HFFc6 (cell line): ENCODE data around the gene CPSF4. TPM values are rescaled to one million over a fixed set of nuclear protein-coding genes. Genes with fewer than 3 reads are reported as not detected.

ENCODE experiments used
- DNase-seq: peaks from one replicate; pipeline ENCODE4 v3.0.0-alpha.2; 2018
- H3K27ac Mint-ChIP-seq: 2 replicates; pipeline ENCODE4 v1.8.0; 2020; ENCODE audit warnings: mild to moderate bottlenecking, mixed read lengths
- H3K27me3 Mint-ChIP-seq: 2 replicates; pipeline ENCODE4 v1.8.0; 2021; ENCODE audit warnings: mild to moderate bottlenecking, moderate library complexity, mixed read lengths; ENCODE audit not compliant: insufficient read depth
- H3K36me3 Mint-ChIP-seq: 2 replicates; pipeline ENCODE4 v1.8.0; 2021; ENCODE audit warnings: low read depth, mixed read lengths
- H3K4me1 Mint-ChIP-seq: 2 replicates; pipeline ENCODE4 v1.8.0; 2020; ENCODE audit warnings: low read depth, mixed read lengths
- H3K4me3 Mint-ChIP-seq: 2 replicates; pipeline ENCODE4 v1.8.0; 2020; ENCODE audit warnings: mild to moderate bottlenecking, moderate library complexity, mixed read lengths
- H3K9me3 Mint-ChIP-seq: 2 replicates; pipeline ENCODE4 v1.8.0; 2020; ENCODE audit warnings: mild to moderate bottlenecking, mixed read lengths
- total RNA-seq, 6 experiments: library from RNA; stranded (reverse); fragmentation: NEBNext Ultra II Directional; extraction: Animal tissue kit (Norgen Biotek cat#: 25700); gene quantifications; 2 replicates in 1 of 6; 3 replicates in 5 of 6; pipeline ENCODE4 v1.2.3, GENCODE V29; 2021
- TF ChIP-seq, protein P1 (sequence below): fragments of 200-600 bp; sonication (generic); IDR thresholded peaks from 2 replicates; pipeline ENCODE4 v1.5.0; 2021; ENCODE audit warnings: antibody characterized with exemption, mild to moderate bottlenecking

CPSF4 gene
- total RNA-seq, 6 experiments from 2014 or later, result 26.7 to 34.0 (median 29.2) TPM

- Mint-ChIP-seq H3K4me1 (no peaks in the 10 kb centered on the region), H3K9me3 (no peaks in the 10 kb centered on the region), H3K27me3 (peaks cover 2% of the 10 kb centered on the region; the same call in 1 of the 2 replicates), H3K27ac (no peak overlapping the region), H3K4me3 (no peak overlapping the region), H3K36me3 (peaks cover 14% of the 10 kb centered on the region)
- TF ChIP-seq, protein P1, sequence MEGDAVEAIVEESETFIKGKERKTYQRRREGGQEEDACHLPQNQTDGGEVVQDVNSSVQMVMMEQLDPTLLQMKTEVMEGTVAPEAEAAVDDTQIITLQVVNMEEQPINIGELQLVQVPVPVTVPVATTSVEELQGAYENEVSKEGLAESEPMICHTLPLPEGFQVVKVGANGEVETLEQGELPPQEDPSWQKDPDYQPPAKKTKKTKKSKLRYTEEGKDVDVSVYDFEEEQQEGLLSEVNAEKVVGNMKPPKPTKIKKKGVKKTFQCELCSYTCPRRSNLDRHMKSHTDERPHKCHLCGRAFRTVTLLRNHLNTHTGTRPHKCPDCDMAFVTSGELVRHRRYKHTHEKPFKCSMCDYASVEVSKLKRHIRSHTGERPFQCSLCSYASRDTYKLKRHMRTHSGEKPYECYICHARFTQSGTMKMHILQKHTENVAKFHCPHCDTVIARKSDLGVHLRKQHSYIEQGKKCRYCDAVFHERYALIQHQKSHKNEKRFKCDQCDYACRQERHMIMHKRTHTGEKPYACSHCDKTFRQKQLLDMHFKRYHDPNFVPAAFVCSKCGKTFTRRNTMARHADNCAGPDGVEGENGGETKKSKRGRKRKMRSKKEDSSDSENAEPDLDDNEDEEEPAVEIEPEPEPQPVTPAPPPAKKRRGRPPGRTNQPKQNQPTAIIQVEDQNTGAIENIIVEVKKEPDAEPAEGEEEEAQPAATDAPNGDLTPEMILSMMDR, result no peak
- DNase-seq, result no peak
Measured at GRCh38 chr7:99453105-99453504, 14.4 kb downstream of the CPSF4 start.

DNA sequence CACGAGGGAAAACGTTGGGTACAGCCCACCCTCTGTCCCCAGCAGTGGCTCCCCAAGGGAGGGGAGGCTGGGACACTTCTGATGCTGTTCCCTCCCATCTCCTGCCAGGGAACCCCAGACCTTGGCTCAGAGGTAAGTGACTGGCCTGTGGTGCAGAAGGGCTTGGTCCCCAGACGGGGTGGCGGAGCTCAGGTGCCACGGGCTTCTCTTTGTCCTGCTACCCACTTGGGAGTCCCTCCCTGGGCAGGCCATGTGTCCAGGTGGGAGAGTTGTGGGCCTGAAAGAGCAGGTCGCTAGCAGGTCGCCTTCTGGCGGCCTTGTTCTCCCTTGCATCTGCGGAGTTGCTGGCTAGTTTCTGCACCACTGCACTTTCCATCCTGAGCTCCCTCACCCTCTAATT lies 17.1 kb downstream of the CPSF4 start:
- H3K27ac Mint-ChIP-seq, result no peak overlapping the region
- H3K4me1 Mint-ChIP-seq, result no peaks in the 10 kb centered on the region; the same call in 1 of the 2 replicates
- H3K9me3 Mint-ChIP-seq, result no peaks in the 10 kb centered on the region
- H3K27me3 Mint-ChIP-seq, result peaks cover 2% of the 10 kb centered on the region; the same call in 1 of the 2 replicates
- no peak overlapping the region for H3K4me3 Mint-ChIP-seq
- no peak for DNase-seq
- H3K36me3 Mint-ChIP-seq, result peaks cover 20% of the 10 kb centered on the region
- TF ChIP-seq, protein P1, result no peak

- Mint-ChIP-seq H3K4me3 (no peak overlapping the region), H3K9me3 (no peaks in the 10 kb centered on the region), H3K36me3 (peaks cover 20% of the 10 kb centered on the region), H3K4me1 (no peaks in the 10 kb centered on the region; the same call in 1 of the 2 replicates), H3K27me3 (peaks cover 2% of the 10 kb centered on the region; the same call in 1 of the 2 replicates), H3K27ac (no peak overlapping the region; the same call in 1 of the 2 replicates)
- TF ChIP-seq, protein P1, result no peak
- DNase-seq, result no peak
Measured at GRCh38 chr7:99456288-99456687, 17.5 kb downstream of the CPSF4 start.

- no peaks in the 10 kb centered on the region for H3K9me3 Mint-ChIP-seq
- no peak overlapping the region for H3K4me3 Mint-ChIP-seq
- H3K27ac Mint-ChIP-seq, result peak overlapping the region; percentile 40; the same call in 1 of the 2 replicates
- DNase-seq, result no peak
- H3K4me1 Mint-ChIP-seq, result no peaks in the 10 kb centered on the region; the same call in 1 of the 2 replicates
- peaks cover 2% of the 10 kb centered on the region; the same call in 1 of the 2 replicates for H3K27me3 Mint-ChIP-seq
- TF ChIP-seq, protein P1, result no peak
- peaks cover 20% of the 10 kb centered on the region for H3K36me3 Mint-ChIP-seq
Measured at GRCh38 chr7:99457050-99457649, 18.4 kb downstream of the CPSF4 start.

DNA sequence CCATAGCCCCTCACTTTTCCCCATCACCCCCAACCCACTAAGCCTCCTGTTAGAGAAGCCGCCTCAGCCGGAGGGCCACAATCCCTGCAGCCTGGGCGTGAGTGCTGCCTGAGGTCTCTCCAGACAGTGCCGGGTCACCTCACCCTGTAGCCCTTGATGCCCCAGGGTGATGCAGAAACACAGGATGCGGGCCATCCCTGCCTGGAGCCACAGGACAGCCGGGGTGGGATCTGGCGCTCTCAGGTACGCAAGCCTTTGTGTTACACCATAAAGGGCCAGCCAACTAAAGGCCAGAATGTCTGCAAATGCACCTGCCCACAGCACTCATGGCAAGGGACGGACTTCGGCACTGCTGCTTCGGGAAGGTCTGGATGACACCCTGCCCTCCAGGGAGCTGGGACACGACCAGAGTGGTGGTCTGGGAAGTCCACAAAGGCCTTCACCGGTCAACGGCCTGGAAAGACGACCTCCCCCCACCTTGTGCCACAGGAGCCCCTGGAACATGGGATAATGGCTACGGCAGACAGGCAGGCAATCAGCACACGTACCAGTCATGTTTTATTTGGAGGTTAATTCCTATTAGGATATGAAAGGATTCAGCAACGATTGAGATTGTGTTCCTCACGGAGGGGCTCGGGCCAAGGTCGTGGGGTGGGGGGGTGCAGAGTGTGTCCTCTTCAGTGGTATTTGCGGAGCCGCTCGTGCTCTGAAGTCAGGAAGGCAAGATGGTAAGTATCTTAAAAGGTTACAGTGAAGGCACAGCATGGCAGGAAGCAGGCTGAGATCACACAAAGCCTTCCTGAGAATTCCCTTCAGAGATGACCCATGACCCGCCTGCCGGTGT lies 19.1 kb downstream of the CPSF4 start:
- DNase-seq, result no peak
- Mint-ChIP-seq H3K27ac (no peak overlapping the region; the same call in 1 of the 2 replicates), H3K36me3 (peaks cover 23% of the 10 kb centered on the region), H3K9me3 (no peaks in the 10 kb centered on the region), H3K4me3 (no peak overlapping the region), H3K27me3 (peaks cover 2% of the 10 kb centered on the region; the same call in 1 of the 2 replicates), H3K4me1 (no peaks in the 10 kb centered on the region; the same call in 1 of the 2 replicates)
- TF ChIP-seq, protein P1, result no peak
